ENCODE measurements around the gene AKAP6. TPM values are rescaled to one million over a fixed set of nuclear protein-coding genes. Genes with fewer than 3 reads are reported as not detected.

Gene AKAP6
- total and polyA plus RNA-seq, 5 donors from 2014 or later, result 0.07 to 1.1 (median 0.47) TPM

- Histone ChIP-seq H3K4me3 (ENCODE audit: low read depth, low read length) (no peak overlapping the region), H3K36me3 (ENCODE audit: control insufficient read depth, insufficient read depth, low read length) (no peaks in the 10 kb centered on the region), H3K27me3 (ENCODE audit: control insufficient read depth, insufficient read depth, low read length) (no peaks in the 10 kb centered on the region), H3K4me1 (ENCODE audit: control insufficient read depth, insufficient read depth, low read length, poor library complexity, severe bottlenecking) (no peaks in the 10 kb centered on the region), H3K27ac (ENCODE audit: insufficient read depth, low read length, poor library complexity, severe bottlenecking) (no peak overlapping the region), H3K9me3 (ENCODE audit: control insufficient read depth in 2 of 2, low read length in 2 of 2) (no peaks in the 10 kb centered on the region)
- Mint-ChIP-seq H3K4me1 (no peaks in the 10 kb centered on the region), H3K36me3 (no peaks in the 10 kb centered on the region), H3K9me3 (peaks cover 0 to 10% (median 0%) of the 10 kb centered on the region in 7 donors), H3K4me3 (no peak overlapping the region), H3K27ac (no peak overlapping the region), H3K27me3 (peaks cover 20% of the 10 kb centered on the region)
- DNase-seq (no peak), ATAC-seq (ENCODE audit: low read depth in 2 of 2) (no peak)
These were observed 185.1 kb downstream of the AKAP6 start for GRCh38 chr14:32514236-32514635.

GRCh38 chr14:32514681-32515080 lies 185.6 kb downstream of the AKAP6 start:
- no peak overlapping the region for H3K4me3 Mint-ChIP-seq
- Histone ChIP-seq H3K9me3 (ENCODE audit: control insufficient read depth in 2 of 2, low read length in 2 of 2) (no peaks in the 10 kb centered on the region), H3K27me3 (ENCODE audit: control insufficient read depth, insufficient read depth, low read length) (no peaks in the 10 kb centered on the region), H3K27ac (ENCODE audit: insufficient read depth, low read length, poor library complexity, severe bottlenecking) (no peak overlapping the region), H3K4me1 (ENCODE audit: control insufficient read depth, insufficient read depth, low read length, poor library complexity, severe bottlenecking) (no peaks in the 10 kb centered on the region), H3K36me3 (ENCODE audit: control insufficient read depth, insufficient read depth, low read length) (no peaks in the 10 kb centered on the region), H3K4me3 (ENCODE audit: low read depth, low read length) (no peak overlapping the region)
- H3K27ac Mint-ChIP-seq, result no peak overlapping the region
- ATAC-seq (ENCODE audit: low read depth in 2 of 2), result no peak
- H3K27me3 Mint-ChIP-seq, result peaks cover 18% of the 10 kb centered on the region
- no peak for DNase-seq
- H3K4me1 Mint-ChIP-seq, result no peaks in the 10 kb centered on the region
- peaks cover 0 to 10% (median 0%) of the 10 kb centered on the region in 7 donors for H3K9me3 Mint-ChIP-seq
- no peaks in the 10 kb centered on the region for H3K36me3 Mint-ChIP-seq

GRCh38 chr14:32524609-32525375 lies 195.7 kb downstream of the AKAP6 start:
- no peaks in the 10 kb centered on the region for H3K27me3 ChIP-seq (ENCODE audit: control insufficient read depth, insufficient read depth, low read length)
- H3K27me3 Mint-ChIP-seq, result no peaks in the 10 kb centered on the region
- DNase-seq (no peak), ATAC-seq (ENCODE audit: low read depth in 2 of 2) (no peak)
- no peak overlapping the region for H3K4me3 ChIP-seq (ENCODE audit: low read depth, low read length)
- no peaks in the 10 kb centered on the region for H3K4me1 ChIP-seq (ENCODE audit: control insufficient read depth, insufficient read depth, low read length, poor library complexity, severe bottlenecking)
- H3K9me3 ChIP-seq (ENCODE audit: control insufficient read depth in 2 of 2, low read length in 2 of 2), result no peaks in the 10 kb centered on the region
- no peak overlapping the region for H3K4me3 Mint-ChIP-seq
- peaks cover 0 to 3% (median 0%) of the 10 kb centered on the region in 7 donors for H3K9me3 Mint-ChIP-seq
- no peak overlapping the region for H3K27ac ChIP-seq (ENCODE audit: insufficient read depth, low read length, poor library complexity, severe bottlenecking)
- H3K27ac Mint-ChIP-seq, result no peak overlapping the region
- no peaks in the 10 kb centered on the region for H3K36me3 ChIP-seq (ENCODE audit: control insufficient read depth, insufficient read depth, low read length)
- H3K36me3 Mint-ChIP-seq, result no peaks in the 10 kb centered on the region
- H3K4me1 Mint-ChIP-seq, result no peaks in the 10 kb centered on the region

GRCh38 chr14:32525591-32525990 lies 196.5 kb downstream of the AKAP6 start:
- H3K9me3 ChIP-seq (ENCODE audit: control insufficient read depth in 2 of 2, low read length in 2 of 2), result no peaks in the 10 kb centered on the region
- Mint-ChIP-seq H3K27me3 (no peaks in the 10 kb centered on the region), H3K9me3 (peaks cover 0 to 6% (median 0%) of the 10 kb centered on the region in 7 donors), H3K27ac (no peak overlapping the region), H3K4me1 (no peaks in the 10 kb centered on the region), H3K4me3 (no peak overlapping the region), H3K36me3 (no peaks in the 10 kb centered on the region)
- ATAC-seq (ENCODE audit: low read depth in 2 of 2), result no peak
- H3K4me3 ChIP-seq (ENCODE audit: low read depth, low read length), result no peak overlapping the region
- no peaks in the 10 kb centered on the region for H3K36me3 ChIP-seq (ENCODE audit: control insufficient read depth, insufficient read depth, low read length)
- no peaks in the 10 kb centered on the region for H3K27me3 ChIP-seq (ENCODE audit: control insufficient read depth, insufficient read depth, low read length)
- H3K27ac ChIP-seq (ENCODE audit: insufficient read depth, low read length, poor library complexity, severe bottlenecking), result no peak overlapping the region
- no peaks in the 10 kb centered on the region for H3K4me1 ChIP-seq (ENCODE audit: control insufficient read depth, insufficient read depth, low read length, poor library complexity, severe bottlenecking)
- DNase-seq, result no peak

GRCh38 chr14:32530800-32531199 lies 201.7 kb downstream of the AKAP6 start:
- no peaks in the 10 kb centered on the region for H3K36me3 Mint-ChIP-seq
- no peak overlapping the region for H3K4me3 ChIP-seq (ENCODE audit: low read depth, low read length)
- no peaks in the 10 kb centered on the region for H3K9me3 ChIP-seq (ENCODE audit: control insufficient read depth in 2 of 2, low read length in 2 of 2)
- no peak overlapping the region for H3K4me3 Mint-ChIP-seq
- H3K4me1 ChIP-seq (ENCODE audit: control insufficient read depth, insufficient read depth, low read length, poor library complexity, severe bottlenecking), result no peaks in the 10 kb centered on the region
- ATAC-seq (ENCODE audit: low read depth in 2 of 2), result no peak
- no peaks in the 10 kb centered on the region for H3K27me3 Mint-ChIP-seq
- H3K9me3 Mint-ChIP-seq, result peaks cover 0 to 2% (median 0%) of the 10 kb centered on the region in 7 donors
- H3K36me3 ChIP-seq (ENCODE audit: control insufficient read depth, insufficient read depth, low read length), result no peaks in the 10 kb centered on the region
- H3K27ac Mint-ChIP-seq, result no peak overlapping the region
- H3K4me1 Mint-ChIP-seq, result no peaks in the 10 kb centered on the region
- DNase-seq, result no peak
- H3K27me3 ChIP-seq (ENCODE audit: control insufficient read depth, insufficient read depth, low read length), result peaks cover 1% of the 10 kb centered on the region
- no peak overlapping the region for H3K27ac ChIP-seq (ENCODE audit: insufficient read depth, low read length, poor library complexity, severe bottlenecking)

GRCh38 chr14:32531942-32532515 lies 202.9 kb downstream of the AKAP6 start:
- ATAC-seq (ENCODE audit: low read depth in 2 of 2) (no peak), DNase-seq (no peak)
- Histone ChIP-seq H3K9me3 (ENCODE audit: control insufficient read depth in 2 of 2, low read length in 2 of 2) (no peaks in the 10 kb centered on the region), H3K36me3 (ENCODE audit: control insufficient read depth, insufficient read depth, low read length) (no peaks in the 10 kb centered on the region), H3K4me1 (ENCODE audit: control insufficient read depth, insufficient read depth, low read length, poor library complexity, severe bottlenecking) (no peaks in the 10 kb centered on the region), H3K27ac (ENCODE audit: insufficient read depth, low read length, poor library complexity, severe bottlenecking) (no peak overlapping the region), H3K4me3 (ENCODE audit: low read depth, low read length) (no peak overlapping the region), H3K27me3 (ENCODE audit: control insufficient read depth, insufficient read depth, low read length) (peaks cover 1% of the 10 kb centered on the region)
- Mint-ChIP-seq H3K9me3 (peaks cover 0 to 2% (median 0%) of the 10 kb centered on the region in 7 donors), H3K4me3 (no peak overlapping the region), H3K27ac (no peak overlapping the region), H3K27me3 (no peaks in the 10 kb centered on the region), H3K36me3 (no peaks in the 10 kb centered on the region), H3K4me1 (no peaks in the 10 kb centered on the region)

- DNase-seq (no peak), ATAC-seq (ENCODE audit: low read depth in 2 of 2) (no peak)
- no peaks in the 10 kb centered on the region for H3K4me1 ChIP-seq (ENCODE audit: control insufficient read depth, insufficient read depth, low read length, poor library complexity, severe bottlenecking)
- Mint-ChIP-seq H3K9me3 (peaks cover 0 to 2% (median 0%) of the 10 kb centered on the region in 7 donors), H3K27ac (no peak overlapping the region), H3K4me3 (no peak overlapping the region), H3K36me3 (no peaks in the 10 kb centered on the region), H3K4me1 (no peaks in the 10 kb centered on the region), H3K27me3 (no peaks in the 10 kb centered on the region)
- H3K27me3 ChIP-seq (ENCODE audit: control insufficient read depth, insufficient read depth, low read length), result peaks cover 1% of the 10 kb centered on the region
- no peak overlapping the region for H3K27ac ChIP-seq (ENCODE audit: insufficient read depth, low read length, poor library complexity, severe bottlenecking)
- H3K4me3 ChIP-seq (ENCODE audit: low read depth, low read length), result no peak overlapping the region
- no peaks in the 10 kb centered on the region for H3K9me3 ChIP-seq (ENCODE audit: control insufficient read depth in 2 of 2, low read length in 2 of 2)
- no peaks in the 10 kb centered on the region for H3K36me3 ChIP-seq (ENCODE audit: control insufficient read depth, insufficient read depth, low read length)
These were observed 205.0 kb downstream of the AKAP6 start for GRCh38 chr14:32534145-32534544.

GRCh38 chr14:32536175-32536574 lies 207.1 kb downstream of the AKAP6 start:
- Histone ChIP-seq H3K4me3 (ENCODE audit: low read depth, low read length) (no peak overlapping the region), H3K27me3 (ENCODE audit: control insufficient read depth, insufficient read depth, low read length) (peaks cover 1% of the 10 kb centered on the region), H3K27ac (ENCODE audit: insufficient read depth, low read length, poor library complexity, severe bottlenecking) (no peak overlapping the region), H3K4me1 (ENCODE audit: control insufficient read depth, insufficient read depth, low read length, poor library complexity, severe bottlenecking) (no peaks in the 10 kb centered on the region), H3K9me3 (ENCODE audit: control insufficient read depth in 2 of 2, low read length in 2 of 2) (no peaks in the 10 kb centered on the region), H3K36me3 (ENCODE audit: control insufficient read depth, insufficient read depth, low read length) (no peaks in the 10 kb centered on the region)
- no peak for DNase-seq
- no peaks in the 10 kb centered on the region for H3K4me1 Mint-ChIP-seq
- no peaks in the 10 kb centered on the region for H3K36me3 Mint-ChIP-seq
- no peaks in the 10 kb centered on the region for H3K9me3 Mint-ChIP-seq
- no peaks in the 10 kb centered on the region for H3K27me3 Mint-ChIP-seq
- ATAC-seq (ENCODE audit: low read depth in 2 of 2), result no peak
- H3K27ac Mint-ChIP-seq, result no peak overlapping the region
- no peak overlapping the region for H3K4me3 Mint-ChIP-seq

Data from CD4-positive, CD25-positive, alpha-beta regulatory T cell (primary cell).